ENCODE measurements around the gene NTSR1. TPM values are rescaled to one million over a fixed set of nuclear protein-coding genes. Genes with fewer than 3 reads are reported as not detected.

NTSR1 gene
- total RNA-seq, 1 donor from 2014 or later, result 0.09 TPM

GRCh38 chr20:62800314-62801259, 92.0 kb downstream of the NTSR1 start:
- Histone ChIP-seq H3K9me3 (no peaks in the 10 kb centered on the region), H3K27ac (no peak overlapping the region), H3K27me3 (no peaks in the 10 kb centered on the region), H3K4me1 (peaks cover 7% of the 10 kb centered on the region), H3K4me3 (no peak overlapping the region), H3K36me3 (peaks cover 25% of the 10 kb centered on the region)
- intact Hi-C loops (cut with DNase I), result loop anchor here (10.0 kb wide), 1 partner anchor 126 kb away; no protein-coding TSS in a partner anchor
- DNase-seq (no peak), ATAC-seq (no peak)
- TF ChIP-seq CTCF (IDR thresholded peaks at IDR 0.05), result no peak

GRCh38 chr20:62801284-62802010, 92.8 kb downstream of the NTSR1 start:
- no peak for TF ChIP-seq CTCF (IDR thresholded peaks at IDR 0.05)
- H3K27me3 ChIP-seq, result no peaks in the 10 kb centered on the region
- DNase-seq, result no peak

GRCh38 chr20:62802026-62802712, 93.5 kb downstream of the NTSR1 start:
- TF ChIP-seq CTCF (IDR thresholded peaks at IDR 0.05), result no peak
- peaks cover 20% of the 10 kb centered on the region for H3K4me1 ChIP-seq
- peaks cover 26% of the 10 kb centered on the region for H3K36me3 ChIP-seq
- no peaks in the 10 kb centered on the region for H3K27me3 ChIP-seq
- DNase-seq (no peak), ATAC-seq (no peak)
- intact Hi-C loops (cut with DNase I), result loop anchor here (10.0 kb wide), 1 partner anchor 127 kb away; no protein-coding TSS in a partner anchor
- H3K9me3 ChIP-seq, result no peaks in the 10 kb centered on the region
- H3K4me3 ChIP-seq, result no peak overlapping the region
- H3K27ac ChIP-seq, result no peak overlapping the region

More at GRCh38 chr20:62801284-62802010, 92.8 kb downstream of the NTSR1 start:
- Histone ChIP-seq H3K36me3 (peaks cover 25% of the 10 kb centered on the region), H3K4me3 (no peak overlapping the region), H3K9me3 (no peaks in the 10 kb centered on the region), H3K27ac (no peak overlapping the region), H3K4me1 (peaks cover 16% of the 10 kb centered on the region)
- intact Hi-C loops (cut with DNase I), result loop anchor here (10.0 kb wide), 1 partner anchor 127 kb away; no protein-coding TSS in a partner anchor
- ATAC-seq, result no peak

GRCh38 chr20:62804021-62804626, 95.5 kb downstream of the NTSR1 start:
- ATAC-seq (no peak), DNase-seq (no peak)
- H3K4me1 ChIP-seq, result peaks cover 23% of the 10 kb centered on the region
- no peak for TF ChIP-seq CTCF (IDR thresholded peaks at IDR 0.05)
- no peaks in the 10 kb centered on the region for H3K27me3 ChIP-seq
- H3K9me3 ChIP-seq, result no peaks in the 10 kb centered on the region
- peaks cover 40% of the 10 kb centered on the region for H3K36me3 ChIP-seq
- peak overlapping the region; percentile 87 for H3K27ac ChIP-seq
- intact Hi-C loops (cut with DNase I), result loop anchor here (10.0 kb wide), 1 partner anchor 129 kb away; no protein-coding TSS in a partner anchor
- H3K4me3 ChIP-seq, result peak overlapping the region; percentile 81

Data from upper lobe of right lung (tissue), 1 donor.